OCI-LY7 (cell line): ENCODE results near the gene KNCN.

ENCODE experiments used
- EZH2phosphoT487 ChIP-seq: fragments of 200-600 bp; sonication (generic); IDR thresholded peaks from 2 replicates; pipeline ENCODE4 v1.6.1; 2018; ENCODE audit warnings: low read depth, borderline replicate concordance, mild to moderate bottlenecking, mixed run types, antibody characterized with exemption, low read length, moderate library complexity, mixed read lengths
- TF ChIP-seq, protein P1 (sequence below): fragments of 200-600 bp; sonication (generic); conservative IDR thresholded peaks from 2 replicates; pipeline ENCODE4 v1.5.1; 2014; ENCODE audit warnings: mild to moderate bottlenecking, antibody characterized with exemption, low read length, moderate library complexity, mixed read lengths

- TF ChIP-seq, protein P1, sequence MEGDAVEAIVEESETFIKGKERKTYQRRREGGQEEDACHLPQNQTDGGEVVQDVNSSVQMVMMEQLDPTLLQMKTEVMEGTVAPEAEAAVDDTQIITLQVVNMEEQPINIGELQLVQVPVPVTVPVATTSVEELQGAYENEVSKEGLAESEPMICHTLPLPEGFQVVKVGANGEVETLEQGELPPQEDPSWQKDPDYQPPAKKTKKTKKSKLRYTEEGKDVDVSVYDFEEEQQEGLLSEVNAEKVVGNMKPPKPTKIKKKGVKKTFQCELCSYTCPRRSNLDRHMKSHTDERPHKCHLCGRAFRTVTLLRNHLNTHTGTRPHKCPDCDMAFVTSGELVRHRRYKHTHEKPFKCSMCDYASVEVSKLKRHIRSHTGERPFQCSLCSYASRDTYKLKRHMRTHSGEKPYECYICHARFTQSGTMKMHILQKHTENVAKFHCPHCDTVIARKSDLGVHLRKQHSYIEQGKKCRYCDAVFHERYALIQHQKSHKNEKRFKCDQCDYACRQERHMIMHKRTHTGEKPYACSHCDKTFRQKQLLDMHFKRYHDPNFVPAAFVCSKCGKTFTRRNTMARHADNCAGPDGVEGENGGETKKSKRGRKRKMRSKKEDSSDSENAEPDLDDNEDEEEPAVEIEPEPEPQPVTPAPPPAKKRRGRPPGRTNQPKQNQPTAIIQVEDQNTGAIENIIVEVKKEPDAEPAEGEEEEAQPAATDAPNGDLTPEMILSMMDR: no peak
- no peak for TF ChIP-seq EZH2phosphoT487
Measured at GRCh38 chr1:46522969-46523320, 28.5 kb downstream of the KNCN start.
